IPS DF 4.7 (cell line): ENCODE results near the gene NLGN3.

Experiments
- DNase-seq: peaks from one replicate; pipeline ENCODE4 v3.0.0-alpha.2; 2013; ENCODE audit warnings: low spot score; ENCODE audit errors: extremely low read depth

The NLGN3 gene

DNA sequence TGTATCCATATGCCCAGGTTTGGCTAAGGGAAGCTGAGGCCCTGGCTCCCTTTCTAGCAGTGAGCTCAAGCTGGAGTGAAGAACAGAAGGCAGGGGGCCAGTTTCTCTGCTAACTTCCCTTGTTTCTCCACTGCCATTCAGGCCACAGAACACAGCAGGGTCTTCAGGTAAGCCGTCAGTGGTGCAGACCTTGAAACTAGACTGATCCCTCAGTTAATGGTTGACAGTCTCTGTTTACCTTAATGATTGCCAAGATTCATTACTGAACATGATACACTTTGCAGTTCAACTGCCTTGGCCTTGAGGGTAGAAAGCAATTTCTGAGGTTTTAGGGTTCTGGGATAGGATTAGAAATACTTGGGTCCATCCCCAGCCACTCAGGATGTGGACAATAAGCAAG is 69.5 kb downstream of the NLGN3 start:
- DNase-seq, result no peak

- DNase-seq, result no peak
Measured at GRCh38 chrX:71214604-71215337, 70.1 kb downstream of the NLGN3 start.

- no peak for DNase-seq
Measured at GRCh38 chrX:71215338-71215912, 70.8 kb downstream of the NLGN3 start.

- no peak for DNase-seq
Measured at GRCh38 chrX:71216485-71216884, 71.8 kb downstream of the NLGN3 start.

- no peak for DNase-seq
Measured at GRCh38 chrX:71217298-71217697, 72.7 kb downstream of the NLGN3 start.
